Stimulated activated CD8-positive, alpha-beta memory T cell treated with anti-CD3 and anti-CD28 coated beads, Interleukin-4, amount 100 ng/mL, for 1 hour (primary cell): ENCODE results near the gene TBL1XR1.

Source experiments
- DNase-seq, 2 donors: peaks; one replicate each; pipeline ENCODE4 v3.0.0-alpha.2; 2020; ENCODE audit warnings: low read depth in 2 of 2, low spot score in 1 of 2

The TBL1XR1 gene

GRCh38 chr3:177066068-177066467 is 131.2 kb downstream of the TBL1XR1 start:
- no peak for DNase-seq

DNA sequence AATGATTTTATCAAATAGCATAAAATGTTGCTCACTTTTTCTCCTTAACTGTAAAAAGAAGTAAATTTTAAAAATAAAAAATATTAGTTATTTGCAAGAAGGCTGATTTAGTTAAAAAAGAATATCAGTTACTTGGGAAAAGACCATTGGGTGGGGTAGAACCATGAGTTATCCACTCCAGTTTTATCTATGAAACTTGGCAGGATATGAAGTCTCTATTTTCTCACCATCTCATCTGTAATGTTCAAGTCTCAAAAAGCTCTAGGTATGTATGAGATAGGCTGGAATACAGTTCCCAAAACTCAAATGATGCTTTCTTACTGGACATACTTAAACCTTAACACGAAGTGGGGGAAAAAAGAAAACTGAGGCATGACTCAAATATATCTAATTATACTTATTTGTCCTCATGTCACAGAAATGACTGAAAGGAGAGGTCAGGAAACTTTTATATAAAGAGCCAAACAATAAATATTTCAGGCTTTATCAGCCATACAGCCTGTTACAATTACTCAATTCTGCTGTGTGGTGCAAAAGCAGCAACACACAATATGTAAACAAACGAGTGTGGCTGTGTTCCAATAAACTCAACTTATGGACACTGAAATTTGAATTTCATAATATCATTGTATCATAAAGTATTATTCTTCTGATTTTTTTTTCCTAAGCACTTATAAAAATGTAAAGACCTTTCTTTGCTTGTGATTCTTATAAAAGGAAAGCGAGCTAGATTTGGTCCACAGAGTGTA is 131.8 kb downstream of the TBL1XR1 start:
- DNase-seq = no peak

GRCh38 chr3:177062052-177062732 is 135.1 kb downstream of the TBL1XR1 start:
- no peak for DNase-seq

DNA sequence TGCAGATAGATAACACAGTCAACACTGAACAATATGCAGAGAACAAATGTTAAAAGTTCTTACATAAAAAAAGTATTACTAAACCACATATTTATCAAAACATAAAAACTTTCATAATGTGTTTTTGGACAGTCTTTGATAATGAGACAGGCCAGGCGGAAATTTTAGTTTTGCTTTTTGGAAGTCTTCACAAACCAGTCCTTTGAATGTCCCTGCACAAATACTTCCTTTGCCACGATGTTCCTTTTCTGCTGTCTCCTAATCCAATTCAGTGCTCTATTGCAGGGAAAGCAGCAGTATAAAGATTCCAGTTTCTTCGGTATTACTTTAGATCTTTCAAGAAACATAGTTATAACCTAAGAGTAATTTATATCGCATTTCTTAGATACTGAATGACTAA is 135.9 kb downstream of the TBL1XR1 start:
- no peak for DNase-seq

DNA sequence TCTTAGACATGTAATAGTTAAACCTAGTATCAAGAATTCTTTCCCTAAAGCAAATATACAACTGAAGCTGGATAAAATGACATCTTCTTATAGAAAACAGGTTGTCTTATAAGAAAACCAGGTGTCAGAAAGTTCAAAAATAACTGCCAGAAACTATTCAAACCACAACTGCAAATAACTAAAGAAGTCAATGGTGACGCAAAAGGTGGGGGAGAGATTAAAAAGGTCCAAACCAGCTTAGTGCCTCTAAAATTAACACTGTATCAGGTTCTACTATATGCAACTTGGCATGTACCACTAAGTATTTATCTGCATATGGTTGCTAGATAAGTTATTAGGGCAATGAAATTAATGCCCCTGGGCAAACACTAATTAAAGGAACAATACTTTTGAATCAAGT is 136.8 kb downstream of the TBL1XR1 start:
- no peak for DNase-seq

DNA sequence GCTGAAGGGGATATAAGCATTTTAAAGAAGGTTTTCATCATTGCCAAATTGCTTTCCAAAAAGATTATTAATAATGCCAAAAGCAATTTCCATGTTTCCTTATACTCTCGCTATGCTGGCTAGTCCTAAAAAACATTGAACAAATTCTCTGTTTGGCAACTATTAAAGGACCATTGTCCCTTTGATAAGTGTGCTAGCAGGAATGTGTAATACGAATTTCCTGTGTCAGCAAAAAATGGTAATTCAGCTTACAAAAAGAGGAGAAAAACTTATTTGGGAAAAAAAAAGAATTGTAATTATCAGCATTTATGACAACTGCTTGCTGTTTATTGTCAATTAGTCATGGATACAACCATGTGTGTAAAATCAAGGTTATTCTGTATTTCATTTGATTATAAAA is 138.6 kb downstream of the TBL1XR1 start:
- DNase-seq = no peak

DNA sequence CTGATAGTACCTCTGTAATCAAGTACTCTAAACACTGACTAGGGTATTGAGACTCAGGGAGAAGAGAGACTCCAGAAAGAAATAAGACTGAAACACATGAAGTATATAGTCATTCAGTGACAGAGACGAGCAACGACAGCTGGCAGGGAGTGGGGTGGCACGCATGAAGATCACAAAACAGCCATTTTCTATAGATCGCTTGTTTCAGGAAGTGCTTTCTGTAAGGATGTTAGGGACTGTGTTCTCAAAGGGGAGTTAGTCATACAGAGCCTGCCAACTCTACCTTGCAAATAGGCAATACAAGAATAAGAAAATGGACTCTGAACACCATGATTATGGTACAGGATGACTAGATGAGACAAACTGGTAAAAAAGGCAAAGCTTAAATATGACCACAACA is 139.5 kb downstream of the TBL1XR1 start:
- DNase-seq = no peak

DNA sequence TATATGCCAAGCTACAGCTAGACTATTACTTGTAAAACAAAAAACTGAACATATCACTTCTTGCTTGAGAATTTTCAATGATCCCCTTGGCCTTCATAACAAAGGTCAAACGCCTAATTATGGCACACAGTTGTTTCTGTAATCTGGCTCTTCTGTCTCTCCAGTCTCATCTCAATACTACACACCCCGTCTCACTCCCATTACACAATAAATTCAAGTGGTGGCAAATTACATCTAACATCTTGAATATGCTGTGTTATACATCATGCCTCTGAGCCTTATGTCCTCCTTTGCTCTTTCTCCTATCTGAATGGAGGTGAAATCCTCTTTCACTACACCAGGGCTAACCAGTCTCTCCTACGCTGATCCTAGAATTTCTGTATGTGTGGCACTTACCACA is 140.4 kb downstream of the TBL1XR1 start:
- no peak for DNase-seq

GRCh38 chr3:177055605-177056571 is 141.4 kb downstream of the TBL1XR1 start:
- DNase-seq = no peak

DNA sequence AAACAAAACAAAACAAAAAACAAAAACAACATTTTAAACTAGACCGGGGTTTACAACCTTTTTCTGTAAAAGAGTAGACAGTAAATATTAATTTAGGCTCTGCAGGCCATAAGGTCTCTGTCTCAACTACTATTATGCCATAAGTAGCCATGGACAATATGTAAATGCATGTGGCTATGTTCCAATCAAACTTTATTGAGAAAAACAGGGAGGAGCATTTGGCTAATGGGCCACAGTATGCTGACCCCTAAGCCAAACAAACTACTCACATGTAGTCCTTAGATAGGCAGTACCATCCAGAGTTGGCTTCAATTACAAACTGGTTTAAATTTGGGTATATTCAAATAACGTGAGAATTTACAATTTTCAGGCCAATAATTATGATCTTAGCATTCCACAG is 144.2 kb downstream of the TBL1XR1 start:
- no peak for DNase-seq

DNA sequence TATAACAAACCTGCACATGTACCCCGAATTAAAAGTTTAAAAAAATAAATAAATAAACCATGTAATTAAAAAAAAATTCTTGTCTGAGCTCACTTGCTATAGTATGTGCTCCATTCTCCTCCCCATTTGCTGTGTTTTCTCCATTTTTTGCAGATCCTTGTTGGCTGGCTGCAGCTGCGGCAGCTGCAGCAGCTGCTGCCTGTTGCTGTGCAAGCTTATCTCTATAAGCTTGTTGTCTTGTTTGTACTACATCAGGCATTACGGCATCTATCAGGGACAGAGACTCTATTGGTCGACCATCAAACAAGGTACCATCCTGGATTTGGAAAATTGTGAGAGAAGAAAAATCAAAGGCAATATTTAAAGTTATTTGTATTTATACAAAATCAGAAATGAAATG is 145.9 kb downstream of the TBL1XR1 start:
- DNase-seq = no peak

GRCh38 chr3:177050501-177051237 is 146.6 kb downstream of the TBL1XR1 start:
- no peak for DNase-seq

- DNase-seq = no peak
Measured at GRCh38 chr3:177045767-177046166, 151.5 kb downstream of the TBL1XR1 start.

DNA sequence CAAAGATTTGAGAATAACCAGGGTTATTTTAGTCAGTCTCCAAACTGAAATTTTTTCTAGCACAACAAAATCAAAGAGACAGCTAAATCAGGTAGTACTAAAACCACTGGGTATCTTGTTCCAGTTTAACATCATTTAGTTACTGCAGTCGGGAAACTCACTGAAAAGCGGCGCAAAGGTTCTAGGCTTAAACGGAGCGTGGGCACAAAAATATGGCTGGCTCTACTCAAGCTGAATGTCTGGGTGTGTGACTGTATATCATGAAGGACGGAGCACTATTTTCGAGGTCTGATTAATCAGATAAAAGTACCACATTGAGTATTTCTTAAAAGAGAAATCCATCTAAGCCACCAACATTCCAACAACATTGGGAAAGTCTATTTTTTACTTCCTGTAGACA is 152.1 kb downstream of the TBL1XR1 start:
- no peak for DNase-seq

DNA sequence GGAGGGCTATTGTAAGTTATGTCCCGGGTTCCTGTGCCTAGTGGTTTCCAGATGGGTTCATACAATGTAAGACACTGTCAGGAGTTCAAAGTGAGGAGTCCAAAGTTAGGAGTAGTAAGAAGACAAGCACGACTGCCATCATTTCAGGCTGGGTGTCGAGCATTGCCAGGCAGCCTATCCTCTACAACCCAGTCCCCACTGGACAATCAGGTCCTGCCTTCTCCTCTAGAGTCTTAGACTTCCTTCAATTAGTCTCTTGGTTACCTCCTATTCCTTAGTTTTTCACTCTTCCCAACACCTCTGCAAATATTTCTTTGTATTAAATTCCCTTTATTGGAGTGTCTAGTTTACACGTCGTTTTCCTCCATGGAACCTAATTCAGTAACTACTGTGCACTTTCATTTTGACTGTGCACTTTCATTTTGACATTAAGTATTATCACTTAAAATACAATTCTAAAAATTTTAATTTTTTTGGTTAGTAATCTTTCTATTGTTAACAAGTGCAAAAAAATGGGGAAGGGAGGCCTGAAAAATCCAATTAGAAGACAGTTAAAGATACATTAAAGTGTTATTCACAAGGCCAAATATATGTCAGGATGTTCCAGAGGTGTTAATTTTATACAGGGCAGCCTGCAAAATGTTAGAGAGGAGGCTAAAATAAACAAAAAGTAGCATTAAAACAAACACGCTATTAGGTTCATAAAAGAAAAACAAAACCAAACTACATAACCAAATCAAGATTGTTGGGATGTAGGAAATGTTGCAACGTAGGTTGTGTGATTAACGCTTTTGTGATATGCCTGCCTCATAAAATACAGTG is 155.3 kb downstream of the TBL1XR1 start:
- DNase-seq = no peak

GRCh38 chr3:177041021-177041729 is 156.1 kb downstream of the TBL1XR1 start:
- no peak for DNase-seq

DNA sequence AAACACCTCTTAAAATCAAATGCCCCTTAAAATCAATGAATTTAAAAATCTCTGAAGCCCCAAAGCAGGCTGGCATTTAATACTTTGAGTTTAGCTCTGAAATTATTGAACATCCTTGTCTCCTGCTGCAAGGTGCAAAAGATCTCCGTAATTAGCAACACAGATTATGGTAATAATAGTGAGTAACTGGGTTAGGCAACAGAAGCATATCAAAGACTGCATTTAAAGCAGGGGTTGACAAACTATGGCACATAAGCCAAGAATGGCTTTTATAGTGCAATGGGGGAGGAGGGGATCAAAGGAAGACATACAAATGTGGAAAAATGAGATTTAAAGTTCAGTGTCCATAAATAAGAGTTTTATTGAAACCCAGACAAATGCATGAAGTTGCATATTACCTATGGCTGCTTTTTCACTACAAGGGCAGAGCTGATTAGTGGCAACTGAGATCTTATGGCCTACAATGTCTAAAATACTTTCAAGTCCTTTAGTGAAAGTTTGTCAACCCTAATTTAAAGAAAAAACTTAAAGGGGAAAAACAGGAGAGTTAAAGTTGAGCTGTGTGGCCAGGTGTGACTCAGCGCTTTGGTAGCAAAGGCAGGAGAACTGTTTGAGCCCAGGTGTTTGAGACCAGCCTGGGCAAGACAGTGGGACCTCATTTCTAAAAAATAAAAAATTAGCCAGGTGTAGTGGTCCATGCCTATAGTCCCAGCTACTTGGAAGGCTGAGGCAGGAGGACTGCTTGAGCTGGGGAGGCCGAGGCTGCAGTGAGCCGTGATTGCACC is 157.6 kb downstream of the TBL1XR1 start:
- no peak for DNase-seq

DNA sequence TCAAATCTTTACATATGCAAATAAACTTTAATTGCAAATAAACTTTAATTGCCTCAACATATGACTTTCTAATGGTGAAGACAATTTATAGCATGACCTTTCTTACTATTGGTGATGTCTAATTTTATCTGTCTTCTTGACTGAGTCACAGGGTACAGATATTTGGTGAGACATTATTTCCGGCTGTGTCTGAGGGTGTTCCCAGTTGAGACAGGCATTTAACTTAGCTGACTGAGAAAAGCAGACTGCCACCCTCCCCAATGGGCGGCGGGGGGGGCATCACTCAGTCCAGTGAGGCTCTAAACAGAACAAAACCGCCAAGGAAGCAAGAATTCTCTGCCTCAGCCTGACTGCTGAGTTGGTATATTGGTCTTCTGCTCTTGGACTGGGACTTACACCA is 160.0 kb downstream of the TBL1XR1 start:
- DNase-seq = no peak

GRCh38 chr3:177035676-177036075 is 161.6 kb downstream of the TBL1XR1 start:
- no peak for DNase-seq
